ENCODE data around the gene NMNAT2.

GRCh38 chr1:183218971-183219615 is 199.1 kb downstream of the NMNAT2 start:
- TF ChIP-seq CTCF (IDR thresholded peaks at IDR 0.05), result no peak
- TF ChIP-seq POLR2A (IDR thresholded peaks at IDR 0.05), result no peak

Data from Peyer's patch (tissue), 4 donors.